ENCODE data around the gene RPS26. TPM values are rescaled to one million over a fixed set of nuclear protein-coding genes. Genes with fewer than 3 reads are reported as not detected.

Gene RPS26
- total RNA-seq (2021; ENCODE audit: unreplicated experiment) (46.4 TPM), Bru-seq, nascent RNA (percentile 99 among the genes with signal in this experiment), BruChase-seq, experiment 1, labeled RNA remaining after a 2-hour chase (percentile 99 among the genes with signal in this experiment), BruChase-seq, experiment 2, labeled RNA remaining after a 6-hour chase (percentile 99 among the genes with signal in this experiment)
- polyA plus RNA-seq (2012; ENCODE audit: insufficient read length), result 199 TPM
- long read RNA-seq, transcript RPS26-204 (4 exons, 1,140 nt), result major isoform, 5 of 14 reads
- long read RNA-seq, partial matches to known transcripts, result 3 of 14 reads
- long read RNA-seq, other reads (novel, unspliced or antisense), result 4 of 14 reads

- in situ Hi-C loops (cut with HindIII; ENCODE audit: low pct_unique_long_range_greater_than_20kb, low sequenced_read_pairs), result no loop called here
These were observed at the start of gene RPS26 for GRCh38 chr12:56041552-56042429. TSS of gene RPS26 (plus strand) at chr12:56041918. CDS start at chr12:56042167, 249 bp downstream.

More at GRCh38 chr12:56041552-56042429, at the start of gene RPS26:
- no TSS peak for BruUV-seq (replicated peaks)
- ChIA-PET CTCF (interaction anchor here (0.7 kb wide), 1 partner anchor 845 kb away, joined by 7 read pairs; no protein-coding TSS in a partner anchor), POLR2A (interaction anchor here (0.7 to 1.0 kb wide), 2 partner anchors 160 to 222 kb away, joined by 3 to 4 read pairs; no protein-coding TSS in a partner anchor)
- ATAC-seq (peak; percentile 97), DNase-seq (ENCODE audit: low read depth, low spot score) (peak; percentile 99)
- Histone ChIP-seq H3K4me3 (ENCODE audit: low read depth in 2 of 2, low read length in 2 of 2) (peak within 1 kb of the TSS; percentile 92 to 96), H3K27me3 (ENCODE audit: control insufficient read depth, insufficient read depth, low read length) (no peaks in the 10 kb centered on the region), H3K36me3 (ENCODE audit: control insufficient read depth, insufficient read depth, low read length) (peaks cover 23% of the 10 kb centered on the region), H3K27ac (ENCODE audit: low read length) (peak within 1 kb of the TSS; percentile 100), H3K9me3 (ENCODE audit: control insufficient read depth, insufficient read depth, low read depth, low read length) (no peaks in the 10 kb centered on the region), H3K4me1 (ENCODE audit: control insufficient read depth, insufficient read depth, low read length) (0 out of 2 replicates have a peak, but pooled peaks cover 6% of the 10 kb centered on the region)
- intact Hi-C loops (cut with micrococcal nuclease; ENCODE audit: unreplicated experiment), result loop anchor here (5.0 to 10.0 kb wide), 2 partner anchors 44 to 73 kb away; partner anchors contain the start of genes RPL41, SUOX and ZC3H10
- TF ChIP-seq CTCF (IDR thresholded peaks at IDR 0.05) (peak; percentile 89), TCF7L2 (IDR thresholded peaks at IDR 0.05; ENCODE audit: low read depth, low read length) (peak; percentile 50; the same call in 1 of the 2 replicates), REST (IDR thresholded peaks at IDR 0.05; ENCODE audit: insufficient read depth in 1 of 2, low read depth in 2 of 2, low read length in 1 of 2) (peak in 1 of 2 experiments; percentile 17; a peak in 1 of 4 replicates), SIN3A (IDR thresholded peaks at IDR 0.05; ENCODE audit: borderline replicate concordance, insufficient read depth, low read depth, low read length) (peak; percentile 92; the same call in 1 of the 2 replicates), POLR2AphosphoS5 (IDR thresholded peaks at IDR 0.05; ENCODE audit: low read depth, low read length) (peak; percentile 99)
